GM21367 (cell line): ENCODE results near the gene ARHGAP15.

Experiments used
- ATAC-seq: cut with Tn5 transposase; IDR thresholded peaks from one replicate; pipeline ENCODE4 v1.9.1; 2021; ENCODE audit not compliant: unreplicated experiment

ARHGAP15 gene

DNA sequence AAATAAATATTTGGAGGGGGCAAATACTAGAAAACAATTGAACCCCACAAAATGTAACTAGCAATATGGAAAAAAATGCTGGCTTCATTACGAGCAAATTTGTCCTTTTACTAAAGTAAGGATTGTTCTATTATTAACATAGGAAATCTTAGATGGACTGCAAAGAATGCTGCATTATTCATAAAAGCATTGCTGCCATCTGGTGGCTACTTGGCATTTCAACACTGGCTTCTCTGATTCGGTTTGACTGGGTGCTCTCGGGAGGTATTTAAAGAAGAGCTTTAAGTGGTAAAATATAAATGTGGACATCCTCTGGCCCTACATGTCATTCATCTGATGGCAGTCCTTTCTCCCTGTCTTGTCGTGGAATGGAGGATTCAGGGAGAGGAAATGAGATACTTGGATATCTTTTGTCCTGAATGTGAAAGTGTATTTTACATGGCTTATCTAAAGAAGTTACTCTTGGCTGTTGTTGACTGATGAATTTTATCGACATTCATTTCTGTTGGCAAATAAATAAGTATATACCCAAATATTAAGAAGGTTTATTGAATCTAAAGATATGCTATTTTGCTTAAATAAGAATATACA, 130.2 kb downstream of the ARHGAP15 start:
- ATAC-seq = no peak

DNA sequence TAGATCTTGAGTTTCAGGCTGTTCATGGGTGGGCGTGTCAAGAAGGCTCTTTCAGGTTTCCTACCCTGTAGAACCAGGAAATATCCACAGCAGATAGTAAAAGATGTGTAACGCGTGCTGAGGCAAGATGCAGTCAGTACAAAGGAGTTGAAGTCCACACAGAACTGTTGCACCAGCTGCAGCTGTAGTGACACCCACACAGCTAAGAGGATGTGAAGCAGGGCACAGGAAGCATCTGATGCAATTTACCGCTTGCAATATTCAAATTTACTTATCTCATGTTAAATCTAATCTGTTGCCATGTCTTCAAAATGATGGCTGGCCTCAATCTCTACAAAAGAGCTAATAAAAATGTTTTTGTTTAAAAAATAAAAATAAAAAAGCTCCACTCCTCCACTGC, 132.8 kb downstream of the ARHGAP15 start:
- no peak for ATAC-seq

DNA sequence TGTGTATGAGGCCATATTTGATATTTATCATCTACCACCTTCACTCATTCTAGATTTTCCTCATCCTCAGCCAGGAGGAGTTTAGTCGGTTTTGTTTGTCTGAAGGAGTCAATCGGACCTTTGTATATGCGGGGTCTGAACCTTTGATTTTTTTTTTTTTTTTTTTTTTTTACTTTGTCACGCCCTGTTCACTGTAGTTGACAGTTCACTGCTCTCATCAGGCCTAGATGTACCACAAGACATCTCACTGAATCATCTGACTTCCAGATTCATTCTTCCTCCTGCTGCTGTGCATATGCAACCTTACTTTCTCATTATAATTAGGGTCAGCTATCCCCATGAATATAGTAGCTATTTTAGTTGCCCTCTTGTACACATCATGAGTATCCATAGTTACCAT, 133.2 kb downstream of the ARHGAP15 start:
- no peak for ATAC-seq

DNA sequence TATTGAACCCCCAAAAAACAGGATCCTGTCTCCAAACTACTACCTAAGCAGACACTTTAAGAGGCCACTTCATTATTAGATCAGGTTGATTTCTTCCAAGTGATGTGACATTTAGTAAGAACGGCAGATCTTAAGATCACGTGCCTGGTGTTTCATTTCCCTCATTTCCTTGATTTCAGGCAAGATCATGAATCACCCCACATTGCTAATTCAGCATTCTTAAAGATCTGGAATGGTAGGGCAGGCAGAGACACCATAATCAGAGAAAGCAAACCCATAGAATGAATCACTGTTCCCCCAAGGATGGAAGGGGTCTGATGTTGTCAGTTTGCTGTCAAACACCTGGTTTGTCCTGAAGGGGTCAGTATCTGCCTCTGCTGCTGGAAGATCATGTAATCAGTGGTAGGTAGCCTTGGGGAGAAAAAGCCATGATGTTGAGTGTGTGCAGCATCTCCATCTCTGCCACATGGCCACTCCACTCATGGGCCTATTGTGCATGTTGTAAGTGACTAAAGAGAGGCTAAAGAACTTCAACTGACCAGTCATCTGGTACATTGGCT, 133.9 kb downstream of the ARHGAP15 start:
- no peak for ATAC-seq

DNA sequence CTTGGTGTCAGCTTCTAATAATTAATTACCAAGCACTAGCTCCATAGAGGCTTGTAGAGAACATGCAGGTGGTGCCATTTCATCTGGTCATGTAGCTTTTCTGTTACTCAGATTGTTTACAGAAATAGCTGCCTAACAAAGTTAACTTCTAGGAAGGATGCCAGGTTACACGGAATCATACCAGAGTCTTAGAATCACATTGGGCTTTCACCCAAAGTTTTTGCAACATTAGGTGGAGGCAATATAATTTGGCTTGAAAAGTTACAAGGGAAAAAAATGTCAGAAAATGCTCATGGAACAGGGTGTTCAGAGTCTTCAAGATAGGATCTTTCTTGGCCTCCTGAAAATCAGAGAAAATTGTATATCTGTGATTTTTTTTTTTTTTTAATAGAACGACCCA, 135.6 kb downstream of the ARHGAP15 start:
- no peak for ATAC-seq

DNA sequence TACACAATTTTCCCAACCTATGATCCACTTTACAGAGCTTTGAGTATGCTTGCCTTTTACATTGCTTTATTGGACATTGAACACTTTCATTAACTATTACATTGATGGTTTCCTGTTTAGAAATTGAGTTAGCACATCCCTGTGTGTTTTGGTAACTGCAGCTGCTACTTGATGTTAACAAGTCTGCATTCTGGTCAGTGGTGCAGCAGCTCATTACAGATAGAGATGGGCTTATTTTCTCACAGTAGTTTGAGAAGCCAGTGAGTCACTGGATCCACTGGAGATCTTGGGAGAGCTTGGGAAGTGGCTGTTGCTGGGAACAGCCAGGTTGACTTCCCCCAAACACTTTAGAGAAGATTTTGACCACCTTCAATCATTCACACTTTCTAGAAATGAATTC, 150.5 kb downstream of the ARHGAP15 start:
- ATAC-seq = no peak

DNA sequence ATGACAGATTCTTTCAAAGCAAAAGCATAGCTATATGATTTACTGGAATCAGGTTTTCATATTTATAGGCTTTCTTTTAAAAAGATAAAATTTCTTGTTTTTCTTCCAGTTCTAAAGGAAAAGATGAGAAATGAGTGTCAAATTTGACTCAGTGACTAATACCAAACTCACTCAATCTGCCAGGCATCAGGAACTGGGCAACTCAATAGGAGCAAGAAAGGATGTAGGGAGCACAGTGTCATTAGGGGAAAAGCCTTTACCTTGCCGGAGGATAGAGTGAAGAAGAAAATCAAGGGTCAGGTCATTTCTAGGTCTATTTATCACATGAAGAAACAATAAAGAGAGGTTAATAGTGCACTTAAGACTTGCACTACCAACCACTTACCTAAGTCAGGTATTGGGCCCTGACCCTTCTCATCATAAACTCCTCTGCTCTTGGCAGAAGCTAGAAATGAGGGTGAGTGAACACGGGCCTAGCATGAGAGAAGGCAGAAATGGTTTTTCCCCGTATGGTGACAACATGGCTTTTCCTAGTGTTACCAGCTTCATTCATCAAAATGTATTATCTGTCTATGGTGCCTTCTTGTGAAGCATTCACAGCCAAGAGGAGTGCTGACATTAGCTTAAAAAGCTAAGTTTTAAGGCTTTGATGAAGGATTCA, 151.0 kb downstream of the ARHGAP15 start:
- no peak for ATAC-seq

DNA sequence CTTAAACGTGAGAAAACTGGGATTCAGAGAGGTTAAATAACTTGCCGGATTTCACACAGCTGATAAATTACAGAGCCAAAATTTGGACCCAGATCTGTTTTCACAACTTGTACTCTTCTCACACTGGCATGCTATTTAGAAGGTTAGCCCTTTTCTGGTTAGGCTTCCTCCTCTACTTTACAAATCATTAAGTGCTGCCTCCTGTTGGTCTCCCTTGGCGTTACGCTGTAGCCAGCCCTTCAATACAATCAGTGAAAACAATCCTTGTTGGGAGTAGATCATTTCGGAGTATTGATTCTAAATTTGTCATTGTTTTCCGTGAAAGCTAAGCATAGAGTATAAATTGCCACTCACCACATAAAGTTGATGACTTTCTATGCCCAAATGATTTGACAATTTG, 153.5 kb downstream of the ARHGAP15 start:
- ATAC-seq = no peak

DNA sequence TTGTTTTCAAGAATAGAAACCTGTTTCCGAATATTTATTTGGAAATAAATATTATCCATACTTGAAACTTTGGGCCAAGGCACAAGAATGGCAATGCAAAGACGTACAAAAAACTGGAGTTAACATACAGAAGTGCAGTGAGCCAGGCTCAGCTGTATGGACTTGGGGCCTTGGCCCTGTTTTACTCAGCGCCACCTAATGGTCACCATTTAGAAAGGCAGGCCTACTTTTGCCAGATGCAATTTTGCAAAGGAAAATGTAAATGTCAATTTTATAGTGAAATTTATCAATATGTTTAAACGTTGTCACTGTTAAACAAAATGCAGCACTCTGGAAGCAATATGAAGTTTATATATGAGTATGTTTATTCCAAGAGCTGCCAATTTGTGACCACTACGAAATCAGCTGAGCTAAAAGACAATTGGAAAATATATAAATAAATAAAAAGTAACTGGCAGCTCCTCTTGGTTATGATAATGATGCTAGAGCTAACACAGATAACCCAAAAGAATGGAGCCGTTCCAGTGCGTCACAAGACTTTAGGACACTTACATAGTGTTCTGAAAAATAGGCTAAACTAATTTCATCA, 155.0 kb downstream of the ARHGAP15 start:
- peak; percentile 69 for ATAC-seq

DNA sequence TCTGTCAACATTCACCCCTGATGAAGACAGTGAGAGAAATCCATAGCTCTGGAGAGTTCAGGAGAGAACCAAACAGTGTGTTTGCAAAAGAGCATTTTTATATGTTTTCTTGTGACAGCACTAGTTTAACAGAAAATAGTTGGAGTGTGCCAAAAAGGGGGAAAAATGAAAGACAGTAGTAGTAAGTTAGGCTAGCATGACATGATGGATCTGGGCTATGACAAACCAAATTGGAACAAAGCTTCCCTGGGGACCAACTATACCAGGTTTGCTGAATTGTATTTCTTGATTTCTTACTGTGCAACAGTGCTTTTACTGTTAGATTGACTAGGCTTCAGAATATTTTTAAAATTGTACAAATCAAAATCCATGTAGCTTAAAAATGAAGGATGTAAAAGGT, 159.8 kb downstream of the ARHGAP15 start:
- ATAC-seq = no peak

DNA sequence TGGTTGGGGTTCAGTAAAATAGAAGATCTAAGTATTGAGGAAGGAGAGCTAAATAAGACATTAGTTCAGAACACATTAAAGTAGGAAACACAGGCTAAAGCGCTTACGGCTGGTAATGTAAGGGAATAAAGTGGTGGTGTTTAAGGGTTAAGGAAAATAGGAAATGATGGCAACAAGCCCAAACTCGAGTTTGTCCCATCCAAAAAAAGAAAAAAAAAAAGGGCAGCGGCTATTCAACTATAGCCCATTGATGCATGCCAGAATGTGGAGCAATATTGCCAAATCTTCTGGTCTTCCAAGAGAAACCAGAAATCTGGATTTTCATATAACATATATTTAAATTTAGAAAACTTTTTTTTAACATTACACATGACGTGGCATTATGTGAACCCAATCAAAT, 161.0 kb downstream of the ARHGAP15 start:
- no peak for ATAC-seq

DNA sequence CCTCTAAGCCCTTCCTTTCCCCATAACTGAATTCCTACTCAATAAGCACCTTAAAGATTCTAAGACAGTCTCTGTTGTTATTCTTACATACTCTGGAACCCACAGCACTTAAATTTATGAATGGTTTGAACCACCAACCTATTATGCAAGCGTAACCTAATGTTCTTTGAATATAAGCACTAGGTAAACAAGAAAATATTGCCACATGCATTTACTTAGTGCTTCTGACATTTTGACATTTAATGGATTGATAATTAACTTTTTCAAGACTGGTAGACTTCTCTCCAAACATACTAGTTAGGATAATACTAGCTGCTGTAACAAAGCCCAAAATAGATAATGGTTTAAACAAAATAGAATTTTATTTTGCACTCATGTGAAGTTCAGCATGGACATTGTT, 164.8 kb downstream of the ARHGAP15 start:
- ATAC-seq = no peak

DNA sequence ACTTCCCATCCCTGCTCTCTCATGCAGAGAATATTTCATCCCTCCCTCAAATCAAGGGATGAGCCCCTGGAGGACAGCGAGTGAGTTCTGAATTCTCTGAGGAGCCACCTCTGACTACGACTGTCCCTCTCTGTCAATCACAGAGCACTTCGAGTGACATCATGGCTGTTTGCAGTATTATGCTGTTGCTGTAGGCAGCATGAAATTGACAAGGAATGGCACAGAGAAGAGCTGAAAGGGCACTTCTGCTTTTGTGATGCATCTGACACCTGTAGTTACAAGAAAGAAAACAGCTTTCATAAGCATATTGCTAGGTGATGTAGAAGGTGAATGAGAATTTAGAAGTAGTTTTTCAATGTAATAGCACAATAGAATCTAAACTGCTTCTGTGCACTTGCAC, 166.9 kb downstream of the ARHGAP15 start:
- ATAC-seq = no peak

DNA sequence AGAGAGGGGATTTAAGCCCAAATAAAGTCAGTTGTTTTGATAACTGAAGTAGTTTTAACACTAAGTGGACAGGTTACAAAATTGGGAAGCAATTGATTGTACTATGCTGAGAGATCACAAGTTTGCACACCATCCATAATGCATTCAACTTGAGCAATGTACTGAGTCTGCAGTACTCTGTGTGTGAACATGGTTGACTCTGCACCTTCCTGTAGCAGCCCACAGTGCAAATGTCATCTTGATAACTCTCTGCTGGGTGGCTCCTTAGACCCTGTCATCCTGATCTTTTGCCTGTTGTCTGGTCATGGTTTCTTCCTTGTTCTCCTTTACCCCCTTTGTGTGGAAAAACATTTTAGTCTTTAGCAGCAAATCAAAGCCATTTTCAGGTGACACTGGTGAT, 168.0 kb downstream of the ARHGAP15 start:
- no peak for ATAC-seq

DNA sequence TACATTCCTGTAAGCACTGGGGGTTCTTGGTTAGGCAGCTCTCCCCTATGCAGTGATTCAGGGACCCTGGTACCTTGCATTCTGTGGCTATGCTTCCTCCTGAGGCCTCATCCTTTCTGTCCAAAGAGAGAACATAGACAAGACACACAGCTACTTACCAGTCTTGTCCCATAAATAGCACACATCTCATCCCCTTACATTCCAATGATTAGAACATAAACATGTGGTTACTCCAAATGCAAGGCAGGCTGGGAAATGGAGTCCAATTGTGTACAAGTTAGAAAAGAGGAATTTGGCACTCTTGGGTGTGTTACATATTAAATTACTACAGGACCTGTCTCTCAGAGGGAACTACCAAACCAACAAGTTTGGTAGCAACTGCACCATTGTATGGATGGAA, 171.3 kb downstream of the ARHGAP15 start:
- no peak for ATAC-seq

DNA sequence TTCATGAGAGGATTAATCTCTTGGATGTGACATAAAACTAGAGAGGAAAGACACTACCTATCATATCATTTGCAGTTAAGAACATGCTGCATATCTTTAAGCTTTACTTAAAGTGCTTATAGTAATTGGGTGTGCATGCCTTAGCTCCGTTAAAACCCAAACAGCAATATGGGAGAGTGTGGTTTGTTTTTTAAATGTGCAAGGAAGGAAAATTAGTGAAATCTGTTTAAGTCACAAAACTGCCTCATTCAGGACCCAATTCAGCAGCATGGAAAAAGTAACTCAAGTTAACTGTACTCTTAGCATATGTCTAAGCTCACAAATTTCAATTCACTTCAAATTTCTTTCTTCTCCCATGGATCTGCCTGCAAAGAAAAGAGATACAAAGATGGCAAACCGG, 182.2 kb downstream of the ARHGAP15 start:
- no peak for ATAC-seq

DNA sequence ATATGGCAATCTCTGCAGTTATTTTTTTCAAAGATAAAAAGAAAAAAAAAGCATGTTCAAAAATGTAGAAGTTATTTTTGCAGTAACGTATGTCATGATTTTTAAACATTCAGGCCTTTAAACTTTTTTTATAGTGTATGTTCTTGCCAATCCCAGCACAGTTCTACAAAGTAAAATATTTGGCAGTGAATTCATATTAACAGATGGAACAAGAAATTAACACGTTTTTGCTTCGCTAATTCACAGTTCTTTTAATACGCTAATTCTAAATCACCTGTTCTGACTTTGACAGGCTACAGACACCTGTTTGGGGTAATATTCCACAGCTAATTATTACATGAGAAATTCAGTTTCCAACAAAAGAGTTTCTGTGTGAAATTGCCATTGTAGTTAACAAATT, 183.2 kb downstream of the ARHGAP15 start:
- ATAC-seq = no peak

DNA sequence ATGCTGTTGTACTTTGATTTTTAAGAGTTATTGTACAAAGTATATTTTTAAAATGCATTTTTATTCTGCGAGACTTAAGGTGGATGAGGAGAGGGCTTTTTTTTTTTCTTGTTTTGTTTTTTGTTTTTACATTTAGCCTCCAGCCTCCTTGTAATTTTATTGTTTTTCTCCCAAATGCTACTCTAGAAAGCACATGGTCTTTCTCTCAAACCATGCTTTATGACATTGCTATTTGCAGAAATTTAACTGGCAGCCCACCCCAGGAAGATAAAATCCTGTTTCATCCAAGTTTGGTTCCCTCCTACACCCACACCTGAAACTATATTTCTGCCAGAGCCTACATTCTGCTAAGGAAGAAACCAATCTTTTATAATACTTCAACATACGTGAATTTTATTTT, 184.6 kb downstream of the ARHGAP15 start:
- ATAC-seq = no peak

DNA sequence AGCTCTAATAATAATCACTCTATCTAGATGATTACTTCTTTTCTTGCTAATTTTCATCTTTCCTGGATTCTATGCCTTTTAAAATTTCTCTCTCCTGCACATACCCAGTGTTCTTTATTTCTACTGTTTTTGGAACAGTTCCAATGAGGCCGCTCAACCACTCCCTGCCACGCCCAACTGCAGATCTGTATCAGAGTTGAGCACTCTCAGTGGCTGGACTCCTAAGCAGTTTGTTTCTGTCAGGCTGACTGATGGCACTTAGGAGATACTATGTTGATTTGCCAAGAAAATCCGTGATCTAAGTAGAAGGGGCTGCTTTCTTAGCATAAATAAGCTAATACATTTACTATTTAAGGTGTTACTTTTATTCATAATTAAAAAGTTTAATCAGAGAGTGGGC, 192.8 kb downstream of the ARHGAP15 start:
- ATAC-seq = no peak

DNA sequence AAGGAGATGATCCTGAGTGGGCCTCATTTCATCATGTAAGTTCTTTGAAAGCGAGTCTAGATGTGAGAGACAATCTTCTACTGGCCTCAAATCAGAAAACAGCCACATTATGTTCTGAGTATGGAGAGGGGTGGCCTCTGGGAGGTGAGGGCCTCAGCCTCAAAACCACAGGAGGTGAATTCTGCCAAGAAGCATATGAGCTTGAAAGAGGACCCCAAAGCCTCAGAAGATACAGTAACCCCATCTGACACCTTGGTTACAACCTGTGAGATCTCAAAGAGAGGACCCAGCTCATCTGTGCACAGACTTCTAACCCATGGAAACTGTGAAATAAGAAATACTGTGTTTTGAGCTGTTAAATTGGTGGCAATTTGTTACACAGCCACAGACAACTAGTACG, 200.1 kb downstream of the ARHGAP15 start:
- no peak for ATAC-seq

DNA sequence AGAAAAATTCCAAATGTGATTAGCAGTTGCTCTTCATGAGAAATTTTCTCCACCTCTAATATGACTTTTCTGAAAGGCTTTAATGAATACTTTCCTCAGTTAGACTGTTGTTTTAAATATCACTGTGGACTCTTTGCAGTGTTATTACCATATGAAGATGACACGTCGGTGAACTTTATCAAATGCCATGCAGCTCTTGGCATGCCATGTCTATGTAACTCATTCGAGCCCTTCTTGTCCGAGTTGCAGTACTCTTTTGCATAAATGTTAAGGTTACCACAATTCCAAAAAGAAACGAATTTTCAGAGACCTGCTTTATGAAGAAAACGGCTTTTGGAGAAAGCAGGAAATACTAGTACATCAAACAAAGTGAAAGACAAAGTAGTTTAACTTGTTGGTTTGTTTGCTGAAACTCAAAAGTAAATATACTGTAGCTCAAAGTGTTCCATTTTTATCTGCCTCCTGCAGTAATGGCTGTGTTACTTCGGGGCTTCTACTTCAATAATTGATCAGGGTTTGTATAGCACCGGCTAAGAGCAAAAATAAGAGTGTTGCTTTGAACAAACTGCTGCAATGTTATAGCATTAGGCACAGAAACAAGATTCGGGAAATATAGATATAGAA, 204.1 kb downstream of the ARHGAP15 start:
- no peak for ATAC-seq

DNA sequence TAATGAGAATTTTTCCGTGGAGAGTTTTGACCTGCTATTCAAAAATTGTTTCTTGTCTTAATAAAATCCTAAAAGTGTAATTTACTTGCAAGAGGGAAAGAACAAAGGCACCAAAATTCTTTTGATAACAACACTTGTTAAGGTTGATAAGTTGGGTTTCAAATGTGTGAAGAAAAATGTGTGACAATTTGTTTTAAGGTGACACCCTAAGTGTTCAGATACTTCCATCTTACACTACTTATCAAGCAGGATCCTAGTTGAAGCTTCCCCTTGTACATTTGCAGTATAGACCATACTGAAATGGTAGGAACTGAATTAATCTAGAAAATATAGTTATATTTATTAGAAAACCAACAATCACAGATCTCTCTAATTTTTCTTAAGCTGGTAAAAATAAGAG, 204.6 kb downstream of the ARHGAP15 start:
- ATAC-seq = no peak
